ENCODE results near the gene ADGRG4.

Gene ADGRG4

DNA sequence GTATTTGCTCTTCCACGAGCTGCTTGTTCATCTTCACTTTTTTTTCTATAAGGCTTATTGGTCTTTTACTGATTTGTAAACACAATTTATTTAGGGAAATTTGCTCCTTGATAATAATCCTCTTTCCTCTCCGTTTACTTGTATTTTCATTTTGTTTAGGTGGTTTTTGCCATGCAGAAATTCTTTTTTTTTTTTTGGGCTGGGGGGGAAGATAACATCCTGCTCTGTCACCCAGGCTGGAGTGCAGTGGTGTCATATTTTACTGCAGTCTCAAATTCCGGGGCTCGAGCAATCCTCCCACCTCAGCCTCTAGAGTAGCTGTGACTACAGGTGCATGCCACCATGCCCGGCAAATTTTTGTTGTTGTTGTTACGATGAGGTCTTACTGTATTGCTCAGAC, 155.4 kb downstream of the ADGRG4 start:
- no peak for DNase-seq (ENCODE audit: low read depth in 2 of 2)

DNA sequence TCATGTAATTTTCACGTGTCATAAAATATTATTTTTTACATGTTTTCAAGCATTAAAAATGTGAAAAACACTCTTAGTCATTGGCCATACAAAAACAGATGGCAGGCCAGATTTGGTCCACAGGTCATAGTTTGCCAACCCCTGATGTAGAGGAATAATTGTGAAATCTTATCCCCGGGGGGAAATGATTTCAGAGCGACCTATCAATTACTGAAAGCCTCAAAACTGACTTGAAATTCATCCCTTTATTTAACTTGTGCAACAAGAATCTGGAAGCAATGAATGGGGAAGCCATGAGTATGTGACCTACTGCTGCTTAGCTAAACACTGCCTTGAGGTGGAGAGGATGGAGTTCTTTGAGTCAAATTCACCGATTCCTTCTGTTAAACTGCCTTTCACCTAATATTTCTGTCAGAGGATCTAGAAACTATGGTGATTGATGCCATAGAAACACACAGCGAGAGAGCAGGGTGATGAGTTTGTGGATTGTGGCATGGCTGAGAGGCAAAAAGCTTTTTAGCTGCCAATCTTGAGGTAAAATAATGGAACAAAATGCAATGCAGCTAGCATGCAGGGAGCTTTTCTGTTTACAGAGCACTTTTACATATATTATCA, 156.6 kb downstream of the ADGRG4 start:
- DNase-seq (ENCODE audit: low read depth in 2 of 2), result no peak

DNA sequence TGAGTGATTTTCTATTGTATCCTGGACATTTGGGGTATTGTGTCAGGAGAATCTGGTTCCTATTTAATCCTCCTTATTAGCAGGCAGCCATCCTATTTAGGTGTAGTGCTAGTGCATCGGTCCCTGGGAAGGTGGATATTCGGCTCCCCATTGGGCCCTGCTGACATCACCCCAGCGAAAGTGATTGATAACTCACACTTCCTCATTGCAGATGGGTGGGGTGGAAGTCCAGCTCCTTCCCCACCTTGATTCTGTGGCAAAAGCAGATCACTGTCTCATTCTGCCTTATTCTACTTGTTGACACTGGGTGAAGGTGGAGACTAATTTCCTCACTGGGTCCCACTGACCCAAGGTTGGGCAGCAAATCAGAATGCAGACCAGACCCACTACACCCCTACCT, 163.8 kb downstream of the ADGRG4 start:
- no peak for DNase-seq (ENCODE audit: low read depth in 2 of 2)
